PC-9 (cell line): ENCODE measurements around the gene REV3L. TPM values are rescaled to one million over a fixed set of nuclear protein-coding genes. Genes with fewer than 3 reads are reported as not detected.
"Not testable (repeated sequence)": the region's sequence is repeated elsewhere in the genome, so short reads cannot be mapped to it uniquely, and the experiment has no call there.

Source experiments
- BruUV-seq: library from RNA; stranded (reverse); fragments of 400-500 nt; replicated peaks from 2 replicates; lab custom pipeline; 2021; lab: Mats Ljungman, UMichigan
- CTCF ChIA-PET: fragments of 300-600 bp; sonication (Branson Sonifier 250); formaldehyde crosslinking; loops from one replicate; lab custom pipeline; 2022; ENCODE audit warnings: antibody characterized with exemption; lab: Charles Lee
- POLR2A ChIA-PET: fragments of 300-600 bp; sonication (Branson Sonifier 250); formaldehyde crosslinking; loops from one replicate; lab custom pipeline; 2022; ENCODE audit warnings: antibody characterized with exemption; ENCODE audit not compliant: unreplicated experiment; lab: Charles Lee
- DNase-seq, 2 experiments: peaks; one replicate each; pipeline versions ENCODE4 v3.0.0 to v3.0.0-alpha.2; 2015 to 2022; ENCODE audit warnings: mixed read lengths in 1 of 2
- H2AFZ ChIP-seq: fragments of 200-600 bp; sonication (generic); 2 replicates; pipeline ENCODE4 v1.8.1; 2017; ENCODE audit warnings: antibody characterized with exemption
- H3F3A ChIP-seq: fragments of 200-600 bp; sonication (generic); 2 replicates; pipeline ENCODE4 v1.8.1; 2017; ENCODE audit warnings: antibody characterized with exemption, mild to moderate bottlenecking, low read depth; ENCODE audit not compliant: insufficient read depth
- H3K27ac ChIP-seq: fragments of 200-600 bp; sonication (generic); 2 replicates; pipeline ENCODE4 v1.6.1; 2016; ENCODE audit warnings: mixed run types
- H3K27me3 ChIP-seq: fragments of 200-600 bp; sonication (generic); 2 replicates; pipeline ENCODE4 v1.6.1; 2016; ENCODE audit warnings: low read depth, mixed run types; ENCODE audit not compliant: insufficient read depth
- H3K36me3 ChIP-seq: fragments of 200-600 bp; sonication (generic); 2 replicates; pipeline ENCODE4 v1.6.1; 2016; ENCODE audit warnings: low read depth, mixed run types
- H3K4me1 ChIP-seq: fragments of 200-600 bp; sonication (generic); replicated peaks from 2 replicates; pipeline ENCODE4 v1.6.1; 2016; ENCODE audit warnings: mixed run types; ENCODE audit not compliant: insufficient read depth
- H3K4me2 ChIP-seq: fragments of 200-600 bp; sonication (generic); 2 replicates; pipeline ENCODE4 v1.6.1; 2017; ENCODE audit warnings: mixed run types
- H3K4me3 ChIP-seq: fragments of 200-600 bp; sonication (generic); 2 replicates; pipeline ENCODE4 v1.6.1; 2016; ENCODE audit warnings: mixed run types
- H3K79me2 ChIP-seq: fragments of 200-600 bp; sonication (generic); 2 replicates; pipeline ENCODE4 v1.6.1; 2017; ENCODE audit warnings: low read depth, mixed run types
- H3K9me2 ChIP-seq: fragments of 200-600 bp; sonication (generic); 2 replicates; pipeline ENCODE4 v1.8.1; 2017; ENCODE audit warnings: mild to moderate bottlenecking; ENCODE audit not compliant: insufficient read depth
- H3K9me3 ChIP-seq: fragments of 200-600 bp; sonication (generic); 2 replicates; pipeline ENCODE4 v1.8.1; 2016; ENCODE audit warnings: low read depth; ENCODE audit not compliant: insufficient read depth
- H4K20me1 ChIP-seq: fragments of 200-600 bp; sonication (generic); 2 replicates; pipeline ENCODE4 v1.8.1; 2017; ENCODE audit not compliant: insufficient read depth
- CTCF ChIP-seq: fragments of 200-600 bp; sonication (generic); conservative IDR thresholded peaks from 2 replicates; pipeline ENCODE4 v1.6.1; 2017; ENCODE audit warnings: mixed run types, antibody characterized with exemption, mild to moderate bottlenecking, moderate library complexity
- EZH2 ChIP-seq: fragments of 200-600 bp; sonication (generic); IDR thresholded peaks from 2 replicates; pipeline ENCODE4 v1.8.0; 2017; ENCODE audit warnings: antibody characterized with exemption, low read depth
- intact Hi-C: fragments of 100-400 bp; cut with micrococcal nuclease; formaldehyde crosslinking; loops from one replicate; pipeline ENCODE4 v1.10.0; 2022; ENCODE audit not compliant: unreplicated experiment
- total RNA-seq: library from RNA; stranded (reverse); gene quantifications from 2 replicates; pipeline ENCODE4 v1.2.3, GENCODE V29; 2021

REV3L gene
- total RNA-seq, 1 experiment from 2014 or later = 22.9 TPM

- no peaks in the 10 kb centered on the region for H3K4me1 ChIP-seq
- no TSS peak for BruUV-seq
- DNase-seq = no peak
- H3K27ac ChIP-seq = no peak overlapping the region
- H3K36me3 ChIP-seq = no peaks in the 10 kb centered on the region
- no peaks in the 10 kb centered on the region; the same call in 1 of the 2 replicates for H3K9me2 ChIP-seq
- H3K79me2 ChIP-seq = no peaks in the 10 kb centered on the region
- no peak overlapping the region for H2AFZ ChIP-seq
- H3K4me2 ChIP-seq = no peak overlapping the region
- H3F3A ChIP-seq = no peaks in the 10 kb centered on the region
- H3K4me3 ChIP-seq = no peak overlapping the region
- no peaks in the 10 kb centered on the region for H3K9me3 ChIP-seq
- TF ChIP-seq CTCF (no peak), EZH2 (no peak)
- no peaks in the 10 kb centered on the region for H4K20me1 ChIP-seq
- ChIA-PET POLR2A (no interaction called here), CTCF (no interaction called here)
- no peaks in the 10 kb centered on the region for H3K27me3 ChIP-seq
- intact Hi-C loops = no loop called here
These were observed 32.2 kb upstream of the REV3L start for GRCh38 chr6:111515259-111515658.

- H3K4me2 ChIP-seq, H3K9me2 ChIP-seq, H3K27me3 ChIP-seq, H3K9me3 ChIP-seq, H3K4me3 ChIP-seq, H3F3A ChIP-seq, intact Hi-C loops, H3K27ac ChIP-seq, H4K20me1 ChIP-seq, H2AFZ ChIP-seq, H3K36me3 ChIP-seq, H3K4me1 ChIP-seq, BruUV-seq, H3K79me2 ChIP-seq, POLR2A ChIA-PET, CTCF ChIA-PET, DNase-seq: not testable (repeated sequence)
These were observed 31.5 kb upstream of the REV3L start for GRCh38 chr6:111514531-111514930.

GRCh38 chr6:111507219-111507618, 24.2 kb upstream of the REV3L start:
- CTCF ChIA-PET = interaction anchor here (0.7 kb wide), 1 partner anchor 11 kb away, joined by 3 read pairs; no protein-coding TSS in a partner anchor
- intact Hi-C loops, H2AFZ ChIP-seq, H3K4me3 ChIP-seq, H3K27ac ChIP-seq, H3K9me2 ChIP-seq, H3K4me1 ChIP-seq, DNase-seq, H3K9me3 ChIP-seq, H3F3A ChIP-seq, H3K27me3 ChIP-seq, BruUV-seq, H3K4me2 ChIP-seq, H4K20me1 ChIP-seq, H3K36me3 ChIP-seq, H3K79me2 ChIP-seq, POLR2A ChIA-PET: not testable (repeated sequence)

GRCh38 chr6:111505498-111505897, 22.5 kb upstream of the REV3L start:
- intact Hi-C loops, H4K20me1 ChIP-seq, DNase-seq, H3K4me1 ChIP-seq, H3K27me3 ChIP-seq, POLR2A ChIA-PET, H3K79me2 ChIP-seq, H3K4me2 ChIP-seq, H3K27ac ChIP-seq, CTCF ChIA-PET, BruUV-seq, H3K36me3 ChIP-seq, H3K9me3 ChIP-seq, H2AFZ ChIP-seq, H3K9me2 ChIP-seq, H3F3A ChIP-seq, H3K4me3 ChIP-seq: not testable (repeated sequence)
